ENCODE measurements around the gene IGFBP6.
"Not testable (repeated sequence)": the region's sequence is repeated elsewhere in the genome, so short reads cannot be mapped to it uniquely, and the experiment has no call there.

Gene IGFBP6

DNA sequence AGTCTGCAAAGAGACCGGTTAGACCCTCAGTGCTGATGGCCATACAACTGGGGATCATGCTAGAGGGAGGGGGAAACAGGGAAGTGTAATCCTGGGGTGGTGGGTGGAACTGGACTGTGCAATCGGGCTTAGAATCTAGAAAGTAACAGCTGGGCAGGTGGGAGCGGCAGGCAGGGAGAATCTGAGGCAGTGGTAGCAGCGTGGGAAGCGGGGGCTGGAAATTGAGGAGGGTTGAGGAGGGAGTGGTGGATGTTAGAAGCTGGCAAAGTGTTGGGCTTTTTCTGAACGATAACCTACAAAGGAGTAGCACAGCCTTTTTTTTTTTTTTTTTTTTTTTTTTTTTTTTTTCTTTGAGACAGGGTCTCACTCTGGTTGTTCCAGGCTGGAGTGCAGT, 3.1 kb upstream of the IGFBP6 start:
- DNase-seq (ENCODE audit: low spot score) = no peak
- H3K9me3 Mint-ChIP-seq = no peaks in the 10 kb centered on the region
- peaks cover 21% of the 10 kb centered on the region for H3K4me1 Mint-ChIP-seq (ENCODE audit: low read depth)
- H3K27me3 Mint-ChIP-seq (ENCODE audit: low read depth) = peaks cover 24% of the 10 kb centered on the region
- no peaks in the 10 kb centered on the region for H3K36me3 Mint-ChIP-seq (ENCODE audit: low read depth)
- H3K4me3 Mint-ChIP-seq = no peak overlapping the region
- no peak overlapping the region for H3K27ac Mint-ChIP-seq

DNA sequence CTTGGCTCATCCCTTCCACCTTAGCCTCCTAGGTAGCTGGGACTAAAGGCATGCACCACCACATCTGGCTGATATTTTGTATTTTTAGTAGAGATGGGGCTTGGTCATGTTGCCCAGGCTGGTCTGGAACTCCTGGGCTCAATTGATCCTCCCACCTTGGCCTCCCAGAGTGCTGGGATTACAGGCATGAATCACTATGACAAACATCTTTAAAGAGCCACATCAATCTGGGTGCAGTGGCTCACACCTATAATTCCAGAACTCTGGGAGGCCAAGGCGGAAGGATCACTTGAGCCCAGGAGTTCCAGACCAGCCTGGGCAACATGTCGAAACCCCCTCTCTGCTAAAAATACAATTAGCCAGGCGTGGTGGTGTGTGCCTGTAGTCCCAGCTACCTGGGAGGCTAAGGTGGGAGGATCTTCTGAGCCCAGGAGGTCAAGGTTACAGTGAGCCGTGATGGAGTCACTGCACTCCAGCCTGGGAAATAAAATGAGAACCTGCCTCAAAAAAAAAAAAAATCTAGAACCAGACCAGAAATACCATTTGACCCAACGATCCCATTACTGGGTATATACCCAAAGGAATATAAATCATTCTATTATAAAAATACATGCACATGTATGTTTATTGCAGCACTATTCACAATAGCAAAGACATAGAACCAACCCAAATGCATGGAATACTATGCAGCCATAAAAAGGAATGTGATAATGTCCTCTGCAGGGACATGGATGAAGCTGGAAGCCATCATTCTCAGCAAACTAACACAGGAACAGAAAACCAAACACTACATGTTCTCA, 2.5 kb upstream of the IGFBP6 start:
- H3K27ac Mint-ChIP-seq; H3K4me3 Mint-ChIP-seq; DNase-seq (ENCODE audit: low spot score); H3K9me3 Mint-ChIP-seq; H3K36me3 Mint-ChIP-seq (ENCODE audit: low read depth): not testable (repeated sequence)
- Mint-ChIP-seq H3K27me3 (ENCODE audit: low read depth) (peaks cover 24% of the 10 kb centered on the region), H3K4me1 (ENCODE audit: low read depth) (peaks cover 22% of the 10 kb centered on the region)

DNA sequence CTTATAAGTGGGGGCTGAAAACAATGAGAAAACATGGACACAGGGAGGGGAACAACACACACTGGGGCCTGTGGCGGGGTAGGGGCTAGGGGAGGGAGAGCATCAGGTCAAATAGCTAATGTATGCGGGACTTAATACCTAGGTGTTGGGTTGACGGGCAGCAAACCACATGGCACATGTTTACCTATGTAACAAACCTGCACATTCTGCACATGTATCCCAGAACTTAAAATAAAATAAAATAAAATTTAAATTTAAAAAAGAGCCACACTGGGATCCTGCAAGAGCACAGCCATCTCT, 1.9 kb upstream of the IGFBP6 start:
- not testable (repeated sequence) for H3K9me3 Mint-ChIP-seq; H3K36me3 Mint-ChIP-seq (ENCODE audit: low read depth); H3K4me3 Mint-ChIP-seq; DNase-seq (ENCODE audit: low spot score); H3K27ac Mint-ChIP-seq
- Mint-ChIP-seq H3K4me1 (ENCODE audit: low read depth) (peaks cover 24% of the 10 kb centered on the region), H3K27me3 (ENCODE audit: low read depth) (peaks cover 22% of the 10 kb centered on the region)

DNA sequence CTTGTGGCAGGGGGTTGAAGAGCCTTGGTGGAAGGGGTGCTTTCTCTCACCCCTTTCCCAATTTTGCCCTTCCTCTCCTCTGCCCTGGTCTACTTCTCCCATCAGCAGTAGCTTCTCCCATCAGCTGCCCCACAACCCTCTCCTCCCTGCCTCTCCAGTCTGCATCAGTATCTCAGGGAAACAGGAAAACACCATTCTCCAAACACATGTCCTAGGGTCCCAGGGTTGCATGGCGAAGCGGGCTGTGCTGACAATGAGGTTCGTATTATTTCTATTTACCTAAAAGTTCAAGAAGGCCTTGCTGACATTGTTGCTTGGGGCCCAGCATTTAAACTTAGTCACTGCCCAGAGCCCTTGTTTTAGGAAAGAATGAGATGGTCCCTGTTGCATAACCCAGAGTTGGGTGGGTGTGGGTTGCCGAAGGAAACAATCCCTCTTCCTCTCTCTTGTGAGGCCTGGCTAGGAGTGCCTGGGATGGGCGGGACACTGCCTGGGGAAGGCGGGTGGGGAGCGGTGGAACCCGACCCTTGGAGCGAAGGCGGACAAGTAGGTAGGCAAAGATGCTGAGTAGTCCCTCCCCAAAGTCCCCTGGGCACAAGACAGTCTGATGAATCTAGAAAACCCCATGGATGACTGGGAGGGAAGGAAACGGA, 1.3 kb upstream of the IGFBP6 start:
- H3K9me3 Mint-ChIP-seq = no peaks in the 10 kb centered on the region
- H3K4me1 Mint-ChIP-seq (ENCODE audit: low read depth) = peaks cover 25% of the 10 kb centered on the region
- no peaks in the 10 kb centered on the region for H3K36me3 Mint-ChIP-seq (ENCODE audit: low read depth)
- no peak for DNase-seq (ENCODE audit: low spot score)
- no peak overlapping the region for H3K27ac Mint-ChIP-seq
- no peak overlapping the region for H3K4me3 Mint-ChIP-seq
- H3K27me3 Mint-ChIP-seq (ENCODE audit: low read depth) = peaks cover 22% of the 10 kb centered on the region

DNA sequence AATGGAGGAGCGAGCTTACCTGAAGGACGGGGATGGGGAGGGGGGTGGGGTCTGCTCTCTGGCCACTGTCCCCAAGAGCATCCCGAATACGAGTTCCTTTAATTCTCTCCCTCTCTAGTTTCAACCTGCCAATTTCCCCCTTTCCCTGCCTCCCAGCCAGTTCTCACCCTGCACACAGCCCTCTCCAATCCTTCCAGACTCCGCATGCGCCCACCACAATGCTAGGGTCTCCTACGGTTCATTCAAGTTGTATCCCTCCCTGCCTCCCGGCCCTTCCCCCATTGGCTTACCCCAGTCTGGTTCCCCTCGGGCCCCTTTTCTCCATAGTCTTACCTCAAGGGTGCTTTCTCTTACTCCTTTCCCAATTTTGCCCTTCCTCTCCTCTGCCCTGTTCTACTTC, 708 bp upstream of the IGFBP6 start:
- Mint-ChIP-seq H3K4me1 (ENCODE audit: low read depth) (peaks cover 25% of the 10 kb centered on the region), H3K36me3 (ENCODE audit: low read depth) (no peaks in the 10 kb centered on the region), H3K27ac (no peak overlapping the region), H3K9me3 (no peaks in the 10 kb centered on the region), H3K4me3 (peak overlapping the region; percentile 65), H3K27me3 (ENCODE audit: low read depth) (peaks cover 20% of the 10 kb centered on the region)
- no peak for DNase-seq (ENCODE audit: low spot score)

DNA sequence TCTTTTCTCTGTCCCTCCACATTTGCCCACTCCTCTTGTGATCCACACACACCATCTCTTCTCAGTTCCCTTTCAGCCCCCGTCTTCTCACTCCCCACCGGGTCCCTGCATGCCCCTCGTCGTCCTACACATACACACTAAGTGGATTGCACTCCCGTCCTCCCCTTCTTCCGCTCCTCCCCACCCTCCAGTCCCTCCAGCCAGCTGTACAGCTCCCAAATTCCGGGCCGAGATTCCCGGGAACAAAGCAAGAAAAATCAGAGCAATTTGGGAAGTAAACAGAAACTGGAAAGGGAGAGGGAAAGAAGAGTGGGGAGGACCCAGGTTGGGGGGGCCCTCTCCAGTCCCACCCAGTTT, 282 bp upstream of the IGFBP6 start:
- Mint-ChIP-seq H3K27me3 (ENCODE audit: low read depth) (peaks cover 18% of the 10 kb centered on the region), H3K4me1 (ENCODE audit: low read depth) (peaks cover 27% of the 10 kb centered on the region), H3K9me3 (no peaks in the 10 kb centered on the region), H3K27ac (no peak overlapping the region), H3K36me3 (ENCODE audit: low read depth) (no peaks in the 10 kb centered on the region), H3K4me3 (peak overlapping the region; percentile 65)
- DNase-seq (ENCODE audit: low spot score) = no peak

DNA sequence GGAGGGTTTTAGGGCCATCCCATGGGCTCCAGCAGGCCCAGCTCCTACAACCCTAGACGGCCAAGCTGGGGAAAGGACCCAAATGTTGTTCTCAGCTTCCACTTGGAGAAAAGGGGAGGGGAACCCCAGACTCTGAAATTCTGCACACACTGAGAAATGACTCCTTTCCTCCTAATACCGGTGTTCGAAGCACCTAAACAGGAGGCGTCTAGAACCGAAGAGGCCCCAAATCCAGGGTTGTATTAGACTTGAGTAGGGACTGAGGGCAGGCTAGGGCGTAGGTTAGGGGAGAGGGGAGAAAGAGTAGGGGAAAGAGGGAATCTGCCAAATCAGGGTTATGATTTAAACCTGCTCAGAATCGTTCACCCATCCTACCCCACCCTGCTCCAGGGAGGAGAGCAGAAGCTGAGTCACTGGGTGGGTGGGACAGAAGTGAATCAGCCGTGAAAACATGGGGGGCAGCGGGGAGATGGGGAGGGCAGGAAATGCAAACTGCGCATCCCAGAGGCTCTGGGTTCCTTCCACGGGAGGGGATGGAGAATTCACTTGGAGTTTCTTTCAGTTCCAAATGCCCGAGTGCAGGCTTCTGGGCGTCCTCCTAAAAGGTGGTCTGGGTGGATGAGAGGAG, 1.0 kb downstream of the IGFBP6 start:
- no peak for DNase-seq (ENCODE audit: low spot score)
- H3K4me1 Mint-ChIP-seq (ENCODE audit: low read depth) = peaks cover 37% of the 10 kb centered on the region
- H3K9me3 Mint-ChIP-seq = no peaks in the 10 kb centered on the region
- peak overlapping the region; percentile 83 for H3K4me3 Mint-ChIP-seq
- H3K27ac Mint-ChIP-seq = peak overlapping the region; percentile 68
- H3K36me3 Mint-ChIP-seq (ENCODE audit: low read depth) = no peaks in the 10 kb centered on the region
- peaks cover 18% of the 10 kb centered on the region for H3K27me3 Mint-ChIP-seq (ENCODE audit: low read depth)

DNA sequence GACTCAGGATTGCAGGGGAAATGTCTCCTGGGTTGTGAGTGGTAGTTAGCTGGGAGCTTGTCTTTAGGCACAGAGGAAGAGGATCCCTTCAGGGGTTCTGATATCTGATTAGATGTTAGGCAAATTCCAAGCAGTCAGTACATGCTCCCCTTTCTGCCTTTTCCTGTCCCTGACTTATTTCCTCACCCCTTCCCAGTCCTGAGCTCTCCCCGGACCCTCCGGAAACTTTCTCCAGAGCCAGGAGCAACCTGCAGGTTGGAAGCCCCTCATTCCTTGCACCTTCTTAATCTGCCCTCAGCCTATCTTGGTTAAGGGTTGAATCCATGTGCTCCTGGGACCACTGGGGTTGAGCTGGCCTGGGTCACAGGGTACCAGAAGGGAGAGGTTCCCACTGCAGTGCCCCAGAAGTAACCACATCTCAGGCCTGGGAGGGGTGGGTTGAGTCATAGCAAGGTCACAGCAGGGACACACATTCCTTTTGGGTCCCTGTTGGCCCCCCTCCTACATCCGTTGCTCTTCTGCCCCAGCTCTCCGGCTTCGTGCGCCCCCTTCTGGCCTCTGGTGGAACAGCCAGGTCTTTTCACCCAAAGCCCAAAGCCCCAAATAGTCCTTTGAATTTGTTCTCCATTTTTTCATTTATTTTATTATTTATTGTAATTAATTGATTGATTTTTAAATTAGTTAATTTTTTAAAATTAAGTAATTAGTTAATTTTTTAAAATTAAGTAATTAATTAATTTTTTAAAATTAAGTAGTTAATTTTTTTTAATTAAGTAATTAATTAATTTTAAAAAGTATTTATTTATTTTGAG, 1.8 kb downstream of the IGFBP6 start:
- Mint-ChIP-seq H3K27ac (peak overlapping the region; percentile 55), H3K27me3 (ENCODE audit: low read depth) (peaks cover 18% of the 10 kb centered on the region), H3K4me3 (peak overlapping the region; percentile 83), H3K9me3 (no peaks in the 10 kb centered on the region), H3K4me1 (ENCODE audit: low read depth) (peaks cover 42% of the 10 kb centered on the region), H3K36me3 (ENCODE audit: low read depth) (no peaks in the 10 kb centered on the region)
- DNase-seq (ENCODE audit: low spot score) = peak; percentile 82

DNA sequence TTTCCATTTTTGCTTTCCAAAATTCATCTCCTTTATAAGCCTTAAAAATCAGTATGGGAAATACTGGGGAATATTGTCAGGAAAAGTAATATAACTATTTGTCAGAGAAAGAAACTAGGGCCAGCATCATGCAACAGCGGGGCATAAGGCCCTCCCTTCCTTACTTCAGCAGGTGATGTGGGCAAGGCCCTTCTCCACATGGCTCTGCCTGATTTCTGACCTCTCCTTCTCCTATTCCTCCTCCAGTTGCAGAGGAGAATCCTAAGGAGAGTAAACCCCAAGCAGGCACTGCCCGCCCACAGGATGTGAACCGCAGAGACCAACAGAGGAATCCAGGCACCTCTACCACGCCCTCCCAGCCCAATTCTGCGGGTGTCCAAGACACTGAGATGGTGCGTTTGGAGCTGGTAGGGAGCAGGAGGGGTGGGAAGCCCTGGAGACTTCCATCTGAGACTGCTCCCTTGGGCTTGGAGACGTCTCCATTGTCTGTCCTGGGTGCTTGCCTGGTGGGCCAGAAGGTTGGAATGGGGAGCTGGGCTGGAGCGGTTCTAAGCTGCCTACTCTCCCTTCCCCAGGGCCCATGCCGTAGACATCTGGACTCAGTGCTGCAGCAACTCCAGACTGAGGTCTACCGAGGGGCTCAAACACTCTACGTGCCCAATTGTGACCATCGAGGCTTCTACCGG, 3.1 kb downstream of the IGFBP6 start:
- no peak for DNase-seq (ENCODE audit: low spot score)
- no peaks in the 10 kb centered on the region for H3K9me3 Mint-ChIP-seq
- no peak overlapping the region for H3K27ac Mint-ChIP-seq
- H3K4me3 Mint-ChIP-seq = no peak overlapping the region
- H3K4me1 Mint-ChIP-seq (ENCODE audit: low read depth) = peaks cover 44% of the 10 kb centered on the region
- no peaks in the 10 kb centered on the region for H3K36me3 Mint-ChIP-seq (ENCODE audit: low read depth)
- peaks cover 16% of the 10 kb centered on the region for H3K27me3 Mint-ChIP-seq (ENCODE audit: low read depth)

DNA sequence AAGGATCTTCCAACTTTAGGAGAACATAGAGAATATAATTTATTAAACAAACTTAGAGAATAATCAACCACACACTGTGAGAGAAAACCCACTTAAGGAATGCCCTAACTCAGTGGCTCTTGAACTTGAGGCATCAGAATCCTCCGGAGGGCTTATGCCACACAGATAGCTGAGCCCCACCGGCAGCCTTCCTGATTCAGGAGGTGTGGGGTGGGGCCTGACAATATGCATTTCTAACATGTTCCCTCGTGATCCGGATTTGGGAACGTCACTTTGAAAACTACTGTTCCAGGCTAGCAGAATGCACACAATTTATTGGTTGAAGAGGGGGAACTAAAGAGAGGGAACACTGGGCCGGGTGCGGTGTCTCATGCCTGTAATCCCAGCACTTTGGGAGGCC, 3.8 kb downstream of the IGFBP6 start:
- peaks cover 44% of the 10 kb centered on the region for H3K4me1 Mint-ChIP-seq (ENCODE audit: low read depth)
- H3K9me3 Mint-ChIP-seq = no peaks in the 10 kb centered on the region
- no peak for DNase-seq (ENCODE audit: low spot score)
- peaks cover 10% of the 10 kb centered on the region for H3K27me3 Mint-ChIP-seq (ENCODE audit: low read depth)
- no peak overlapping the region for H3K4me3 Mint-ChIP-seq
- no peak overlapping the region for H3K27ac Mint-ChIP-seq
- H3K36me3 Mint-ChIP-seq (ENCODE audit: low read depth) = no peaks in the 10 kb centered on the region

DNA sequence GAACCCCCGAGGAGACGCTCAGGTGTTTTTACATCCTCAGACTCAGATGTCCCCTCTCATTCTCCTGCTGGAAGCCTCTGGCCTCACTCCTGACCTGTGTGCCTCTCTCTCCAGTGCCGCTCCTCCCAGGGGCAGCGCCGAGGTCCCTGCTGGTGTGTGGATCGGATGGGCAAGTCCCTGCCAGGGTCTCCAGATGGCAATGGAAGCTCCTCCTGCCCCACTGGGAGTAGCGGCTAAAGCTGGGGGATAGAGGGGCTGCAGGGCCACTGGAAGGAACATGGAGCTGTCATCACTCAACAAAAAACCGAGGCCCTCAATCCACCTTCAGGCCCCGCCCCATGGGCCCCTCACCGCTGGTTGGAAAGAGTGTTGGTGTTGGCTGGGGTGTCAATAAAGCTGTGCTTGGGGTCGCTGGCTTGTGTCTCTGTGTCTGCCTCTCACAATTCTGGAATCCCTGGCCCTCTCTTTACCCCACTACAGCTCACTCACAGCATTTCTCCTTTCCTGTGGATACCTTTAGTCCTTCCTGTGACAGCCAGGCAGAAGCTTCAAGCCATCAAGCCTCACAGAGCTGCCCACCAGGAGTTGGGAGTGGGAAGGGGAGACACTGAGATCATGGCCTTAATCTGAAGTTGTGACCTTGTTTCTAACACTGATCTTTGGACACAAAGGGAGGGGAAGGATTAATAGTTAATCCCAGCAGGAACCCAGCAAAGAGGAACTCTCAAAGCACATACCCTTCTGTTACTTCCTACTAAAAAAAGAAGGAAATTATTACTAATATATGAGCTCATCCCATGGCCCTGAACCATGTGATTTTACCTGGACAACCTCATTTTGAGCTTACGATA, 4.7 kb downstream of the IGFBP6 start:
- Mint-ChIP-seq H3K9me3 (no peaks in the 10 kb centered on the region), H3K4me3 (no peak overlapping the region), H3K27ac (peak overlapping the region; percentile 24), H3K4me1 (ENCODE audit: low read depth) (peaks cover 42% of the 10 kb centered on the region), H3K27me3 (ENCODE audit: low read depth) (peaks cover 2% of the 10 kb centered on the region), H3K36me3 (ENCODE audit: low read depth) (no peaks in the 10 kb centered on the region)
- DNase-seq (ENCODE audit: low spot score) = no peak

DNA sequence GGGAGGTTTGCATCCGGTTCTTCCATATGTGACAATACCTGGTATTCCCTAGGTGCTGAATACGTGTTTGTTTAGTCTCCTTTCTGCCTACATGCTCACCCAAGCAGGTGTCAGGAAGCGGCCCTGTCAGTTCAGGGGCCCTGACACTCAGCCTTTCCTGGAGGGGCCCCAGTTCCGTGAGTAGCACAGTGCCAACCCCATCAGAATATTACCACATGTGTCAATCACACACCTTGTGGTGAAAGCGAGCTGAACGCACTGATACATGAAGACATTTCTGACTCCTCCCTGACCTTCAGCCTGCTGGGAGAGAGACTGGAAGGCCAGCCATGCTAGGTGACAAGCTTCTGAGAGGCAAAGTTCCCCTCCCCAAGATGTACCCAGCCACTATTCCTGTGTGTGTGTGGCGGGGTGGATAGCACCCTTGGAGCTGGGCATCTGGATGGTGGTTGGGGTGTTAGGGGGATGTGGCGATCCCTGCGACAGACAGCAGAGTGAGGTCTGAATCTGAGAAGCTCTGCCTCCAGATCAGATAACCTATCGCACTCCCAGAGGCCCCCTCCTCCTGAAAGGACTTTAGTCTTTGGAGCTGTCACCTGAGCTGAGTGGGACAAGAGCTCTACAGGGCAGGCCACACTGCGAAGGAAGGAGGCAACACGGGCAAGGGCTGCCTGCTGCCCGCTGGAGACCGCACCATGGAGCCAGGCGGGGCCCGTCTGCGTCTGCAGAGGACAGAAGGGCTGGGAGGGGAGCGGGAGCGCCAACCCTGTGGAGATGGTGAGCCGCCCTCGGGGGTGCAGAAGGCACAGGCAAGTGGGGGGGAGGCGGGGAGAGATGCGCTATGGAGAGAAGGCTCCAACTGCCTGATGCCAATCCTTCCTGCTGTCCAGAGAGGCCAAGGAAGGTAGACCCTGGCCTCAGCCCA, 5.7 kb downstream of the IGFBP6 start, which contains the start of gene SOAT2:
Gene SOAT2 (plus strand): TSS at position 604 of the 925 bp plus-strand sequence. CDS start 92 bp downstream, at position 696.
- peak within 1 kb of the TSS; percentile 52 for H3K4me3 Mint-ChIP-seq
- DNase-seq (ENCODE audit: low spot score) = peak; percentile 19
- H3K4me1 Mint-ChIP-seq (ENCODE audit: low read depth) = peaks cover 39% of the 10 kb centered on the region
- H3K27me3 Mint-ChIP-seq (ENCODE audit: low read depth) = peaks cover 3% of the 10 kb centered on the region
- no peaks in the 10 kb centered on the region for H3K36me3 Mint-ChIP-seq (ENCODE audit: low read depth)
- no peaks in the 10 kb centered on the region for H3K9me3 Mint-ChIP-seq
- peak within 1 kb of the TSS; percentile 78 for H3K27ac Mint-ChIP-seq
